Vagina (tissue), 2 donors: ENCODE measurements around the gene LIPM.

Experiments
- POLR2A ChIP-seq, 2 donors: fragments of 450-650 bp; IDR thresholded peaks; one replicate each; pipeline ENCODE4 v1.6.1; 2017; ENCODE audit warnings: antibody characterized with exemption in 2 of 2, mild to moderate bottlenecking in 2 of 2, moderate library complexity in 2 of 2
- POLR2AphosphoS5 ChIP-seq, 2 donors: sonication (generic); formaldehyde crosslinking; IDR thresholded peaks; one replicate each; pipeline ENCODE4 v1.9.0; 2017; ENCODE audit warnings: antibody characterized with exemption in 2 of 2, mild to moderate bottlenecking in 2 of 2, low read depth in 1 of 2; ENCODE audit not compliant: insufficient read depth in 1 of 2
- TF ChIP-seq, protein P1 (sequence below), 3 experiments: fragments of 450-650 bp in 2 of 3; fragments of 200-600 bp in 1 of 3; sonication (generic) in 1 of 3; IDR thresholded peaks; one replicate each; pipeline ENCODE4 v1.5.1; 2017 to 2019; ENCODE audit warnings: antibody characterized with exemption in 3 of 3, mild to moderate bottlenecking in 2 of 3, moderate library complexity in 2 of 3

DNA sequence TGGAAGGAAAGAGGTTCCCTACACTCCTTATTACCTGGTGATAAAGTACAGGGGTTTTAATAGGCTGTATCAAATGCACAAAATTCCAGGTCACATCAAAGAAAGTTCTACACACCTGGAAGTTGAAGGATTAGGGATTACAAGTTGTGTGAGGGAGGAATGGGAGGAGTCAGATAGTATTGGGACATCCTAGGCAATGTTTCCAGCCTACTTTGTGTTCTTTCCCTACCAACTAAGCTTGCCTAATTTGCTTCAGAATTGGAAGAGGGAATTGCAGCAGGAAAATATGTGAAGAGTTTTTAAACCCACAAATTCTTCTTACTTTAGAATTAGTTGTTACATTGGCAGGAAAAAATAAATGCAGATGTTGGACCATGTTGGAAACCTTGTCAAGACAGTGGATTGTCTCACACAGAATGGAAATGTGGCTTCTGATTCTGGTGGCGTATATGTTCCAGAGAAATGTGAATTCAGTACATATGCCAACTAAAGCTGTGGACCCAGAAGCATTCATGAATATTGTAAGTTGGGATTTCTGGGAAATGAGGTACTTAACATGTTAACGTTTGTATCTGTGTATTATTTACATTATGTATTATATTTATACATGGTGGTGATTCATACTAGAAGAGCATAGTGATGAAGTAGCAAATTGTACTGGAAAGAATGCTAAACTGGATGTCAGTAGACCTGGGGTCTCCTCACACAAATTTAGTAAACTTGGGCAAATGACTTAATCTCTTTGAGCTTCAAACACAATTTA lies at the start of gene LIPM:
- TF ChIP-seq POLR2AphosphoS5 (IDR thresholded peaks at IDR 0.05; ENCODE audit: insufficient read depth in 1 of 2, low read depth in 1 of 2) = no peak
- TF ChIP-seq, protein P1, sequence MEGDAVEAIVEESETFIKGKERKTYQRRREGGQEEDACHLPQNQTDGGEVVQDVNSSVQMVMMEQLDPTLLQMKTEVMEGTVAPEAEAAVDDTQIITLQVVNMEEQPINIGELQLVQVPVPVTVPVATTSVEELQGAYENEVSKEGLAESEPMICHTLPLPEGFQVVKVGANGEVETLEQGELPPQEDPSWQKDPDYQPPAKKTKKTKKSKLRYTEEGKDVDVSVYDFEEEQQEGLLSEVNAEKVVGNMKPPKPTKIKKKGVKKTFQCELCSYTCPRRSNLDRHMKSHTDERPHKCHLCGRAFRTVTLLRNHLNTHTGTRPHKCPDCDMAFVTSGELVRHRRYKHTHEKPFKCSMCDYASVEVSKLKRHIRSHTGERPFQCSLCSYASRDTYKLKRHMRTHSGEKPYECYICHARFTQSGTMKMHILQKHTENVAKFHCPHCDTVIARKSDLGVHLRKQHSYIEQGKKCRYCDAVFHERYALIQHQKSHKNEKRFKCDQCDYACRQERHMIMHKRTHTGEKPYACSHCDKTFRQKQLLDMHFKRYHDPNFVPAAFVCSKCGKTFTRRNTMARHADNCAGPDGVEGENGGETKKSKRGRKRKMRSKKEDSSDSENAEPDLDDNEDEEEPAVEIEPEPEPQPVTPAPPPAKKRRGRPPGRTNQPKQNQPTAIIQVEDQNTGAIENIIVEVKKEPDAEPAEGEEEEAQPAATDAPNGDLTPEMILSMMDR (IDR thresholded peaks at IDR 0.05) = no peak
- no peak for TF ChIP-seq POLR2A (IDR thresholded peaks at IDR 0.05)
